ENCODE measurements around the gene UFD1. TPM values are rescaled to one million over a fixed set of nuclear protein-coding genes. Genes with fewer than 3 reads are reported as not detected.

Gene UFD1
- total and polyA plus RNA-seq, 11 donors: 28.7 to 80.5 (median 43.0) TPM

- intact Hi-C loops (cut with DNase I): loop anchor here in 1 of 10 donors (5.0 kb wide), 1 partner anchor 50 kb away; no protein-coding TSS in a partner anchor
- H3K27ac ChIP-seq: no peak overlapping the region
These were observed 76.3 kb downstream of the UFD1 start for GRCh38 chr22:19402642-19403191.

GRCh38 chr22:19401483-19401882 lies 77.5 kb downstream of the UFD1 start:
- Histone ChIP-seq H3K4me3 (no peak overlapping the region), H3K4me1 (peaks cover 0 to 7% (median 1%) of the 10 kb centered on the region in 12 donors), H3K27me3 (no peaks in the 10 kb centered on the region), H3K9me3 (no peaks in the 10 kb centered on the region), H3K27ac (no peak overlapping the region), H3K36me3 (peaks cover 0 to 91% (median 74%) of the 10 kb centered on the region in 9 donors)
- ATAC-seq (no peak), DNase-seq (no peak)
- TF ChIP-seq, protein P1, sequence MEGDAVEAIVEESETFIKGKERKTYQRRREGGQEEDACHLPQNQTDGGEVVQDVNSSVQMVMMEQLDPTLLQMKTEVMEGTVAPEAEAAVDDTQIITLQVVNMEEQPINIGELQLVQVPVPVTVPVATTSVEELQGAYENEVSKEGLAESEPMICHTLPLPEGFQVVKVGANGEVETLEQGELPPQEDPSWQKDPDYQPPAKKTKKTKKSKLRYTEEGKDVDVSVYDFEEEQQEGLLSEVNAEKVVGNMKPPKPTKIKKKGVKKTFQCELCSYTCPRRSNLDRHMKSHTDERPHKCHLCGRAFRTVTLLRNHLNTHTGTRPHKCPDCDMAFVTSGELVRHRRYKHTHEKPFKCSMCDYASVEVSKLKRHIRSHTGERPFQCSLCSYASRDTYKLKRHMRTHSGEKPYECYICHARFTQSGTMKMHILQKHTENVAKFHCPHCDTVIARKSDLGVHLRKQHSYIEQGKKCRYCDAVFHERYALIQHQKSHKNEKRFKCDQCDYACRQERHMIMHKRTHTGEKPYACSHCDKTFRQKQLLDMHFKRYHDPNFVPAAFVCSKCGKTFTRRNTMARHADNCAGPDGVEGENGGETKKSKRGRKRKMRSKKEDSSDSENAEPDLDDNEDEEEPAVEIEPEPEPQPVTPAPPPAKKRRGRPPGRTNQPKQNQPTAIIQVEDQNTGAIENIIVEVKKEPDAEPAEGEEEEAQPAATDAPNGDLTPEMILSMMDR (IDR thresholded peaks at IDR 0.05): no peak
- no peak for TF ChIP-seq POLR2A (IDR thresholded peaks at IDR 0.05)
- intact Hi-C loops (cut with DNase I): loop anchor here in 2 of 10 donors (2.0 to 5.0 kb wide), 2 partner anchors 49 to 51 kb away; no protein-coding TSS in a partner anchor
- WGBS, 4 donors: 94 to 96% (median 96%) methylated on average over 4 of the region's 4 CpGs

More at GRCh38 chr22:19402642-19403191, 76.3 kb downstream of the UFD1 start:
- Histone ChIP-seq H3K36me3 (peaks cover 0 to 91% (median 74%) of the 10 kb centered on the region in 9 donors), H3K27me3 (no peaks in the 10 kb centered on the region), H3K4me1 (peaks cover 0 to 14% (median 3%) of the 10 kb centered on the region in 12 donors), H3K9me3 (no peaks in the 10 kb centered on the region), H3K4me3 (no peak overlapping the region)
- no peak for DNase-seq
- TF ChIP-seq, protein P1 (IDR thresholded peaks at IDR 0.05): no peak
- no peak for TF ChIP-seq POLR2A (IDR thresholded peaks at IDR 0.05)
- WGBS, 4 donors: 96 to 98% (median 98%) methylated on average over 4 of the region's 4 CpGs
- ATAC-seq: no peak

DNA sequence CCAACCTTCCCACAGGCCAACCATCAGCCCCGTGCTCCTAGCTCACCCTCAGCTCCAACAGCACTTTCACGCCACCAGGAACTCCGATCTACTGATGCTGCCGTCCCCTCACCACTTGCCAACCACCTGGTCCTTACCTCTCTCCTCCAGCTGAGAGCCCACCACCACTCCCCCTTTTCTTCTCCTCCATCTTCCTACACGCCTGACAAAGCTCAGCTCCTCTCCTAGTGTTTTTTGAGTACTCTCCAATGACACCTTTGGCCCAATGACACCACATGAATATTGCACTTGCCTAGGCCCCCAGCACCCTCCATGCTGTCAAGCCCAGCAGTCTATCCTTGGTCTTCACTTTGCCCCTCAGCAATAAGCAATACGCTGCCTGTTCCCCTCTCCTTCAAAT lies 78.1 kb downstream of the UFD1 start:
- H3K36me3 ChIP-seq: peaks cover 0 to 91% (median 74%) of the 10 kb centered on the region in 9 donors
- 95 to 97% (median 96%) methylated on average over 6 of the region's 6 CpGs for WGBS, 4 donors
- TF ChIP-seq, protein P1 (IDR thresholded peaks at IDR 0.05): no peak
- no peak for TF ChIP-seq POLR2A (IDR thresholded peaks at IDR 0.05)
- no peaks in the 10 kb centered on the region for H3K9me3 ChIP-seq
- H3K4me1 ChIP-seq: peaks cover 0 to 5% (median 0%) of the 10 kb centered on the region in 12 donors
- no peak for DNase-seq
- H3K27me3 ChIP-seq: no peaks in the 10 kb centered on the region
- H3K27ac ChIP-seq: no peak overlapping the region
- no peak overlapping the region for H3K4me3 ChIP-seq
- intact Hi-C loops (cut with DNase I): loop anchor here in 2 of 10 donors (2.0 to 5.0 kb wide), 2 partner anchors 48 to 51 kb away; no protein-coding TSS in a partner anchor
- no peak for ATAC-seq

Other genes with a start within 250 kb of the UFD1 start
- 10 to 100 TPM in 7 of 9 donors, 1 to 10 TPM in 2; 7.6 to 20.9 (median 10.4) TPM for gene CLTCL1, start 187.5 kb downstream of the UFD1 start, total RNA-seq
- gene CLTCL1, start 187.5 kb downstream of the UFD1 start, polyA plus RNA-seq: 1 to 10 TPM; 4.6 to 9.3 TPM
- gene HIRA, start 47.5 kb downstream of the UFD1 start, total RNA-seq: 10 to 100 TPM; 13.0 to 25.4 (median 17.3) TPM
- gene HIRA, start 47.5 kb downstream of the UFD1 start, polyA plus RNA-seq: 10 to 100 TPM in 1 of 2 donors, 1 to 10 TPM in 1; 3.7 to 17.8 TPM
- gene MRPL40, start 46.6 kb downstream of the UFD1 start, total RNA-seq: 10 to 100 TPM; 39.9 to 62.7 (median 54.2) TPM
- gene MRPL40, start 46.6 kb downstream of the UFD1 start, polyA plus RNA-seq: 100 to 1,000 TPM in 1 of 2 donors, 10 to 100 TPM in 1; 42.1 to 119 TPM
- 100 to 1,000 TPM in 2 of 9 donors, 10 to 100 TPM in 7; 39.1 to 115 (median 64.5) TPM for gene C22orf39, start 31.5 kb downstream of the UFD1 start, total RNA-seq
- 10 to 100 TPM; 43.2 to 48.7 TPM for gene C22orf39, start 31.5 kb downstream of the UFD1 start, polyA plus RNA-seq
- 1 to 10 TPM in 1 of 9 donors, under 1 TPM in 4, not detected in 4; 0.16 to 3.1 (median 0.32) TPM for gene CDC45, start 727 bp upstream of the UFD1 start, total RNA-seq
- under 1 TPM; 0.15 to 0.33 TPM for gene CDC45, start 727 bp upstream of the UFD1 start, polyA plus RNA-seq
- gene CLDN5, start 45.2 kb upstream of the UFD1 start, total RNA-seq: 10 to 100 TPM; 16.8 to 79.0 (median 36.6) TPM
- 10 to 100 TPM; 39.5 to 77.7 TPM for gene CLDN5, start 45.2 kb upstream of the UFD1 start, polyA plus RNA-seq
- gene SEPTIN5, start 235.3 kb upstream of the UFD1 start, total RNA-seq: 100 to 1,000 TPM in 7 of 9 donors, 10 to 100 TPM in 2; 88.3 to 272 (median 156) TPM
- 100 to 1,000 TPM in 1 of 2 donors, 10 to 100 TPM in 1; 75.7 to 127 TPM for gene SEPTIN5, start 235.3 kb upstream of the UFD1 start, polyA plus RNA-seq
- gene GP1BB, start 244.3 kb upstream of the UFD1 start, total RNA-seq: 10 to 100 TPM in 3 of 9 donors, 1 to 10 TPM in 3, not detected in 3; 1.4 to 52.2 (median 10.7) TPM
- 10 to 100 TPM in 1 of 2 donors, 1 to 10 TPM in 1; 6.5 to 30.4 TPM for gene GP1BB, start 244.3 kb upstream of the UFD1 start, polyA plus RNA-seq